MM.1S (cell line): ENCODE results near the gene HIPK4.

Experiments
- DNase-seq: peaks from one replicate; pipeline ENCODE4 v3.0.0-alpha.2; 2015
- H2AFZ ChIP-seq: fragments of 300-600 bp; sonication (generic); 2 replicates; pipeline ENCODE4 v1.6.0; 2016; ENCODE audit warnings: antibody characterized with exemption, low read length
- H3F3A ChIP-seq: fragments of 300-600 bp; sonication (generic); 2 replicates; pipeline ENCODE4 v1.6.1; 2016; ENCODE audit warnings: mild to moderate bottlenecking, antibody characterized with exemption, low read length, moderate library complexity, mixed read lengths; ENCODE audit not compliant: insufficient read depth
- H3K27ac ChIP-seq: fragments of 300-600 bp; sonication (generic); 2 replicates; pipeline ENCODE4 v1.5.1; 2016; ENCODE audit warnings: mild to moderate bottlenecking, low read length
- H3K27me3 ChIP-seq: fragments of 300-600 bp; sonication (generic); replicated peaks from 2 replicates; pipeline ENCODE4 v1.6.0; 2016; ENCODE audit warnings: low read length; ENCODE audit not compliant: insufficient read depth
- H3K36me3 ChIP-seq: fragments of 300-600 bp; sonication (generic); replicated peaks from 2 replicates; pipeline ENCODE4 v1.6.1; 2016; ENCODE audit warnings: mild to moderate bottlenecking, low read length, mixed read lengths; ENCODE audit not compliant: insufficient read depth
- H3K4me1 ChIP-seq: fragments of 300-600 bp; sonication (generic); 2 replicates; pipeline ENCODE4 v1.6.1; 2016; ENCODE audit warnings: low read length, mixed read lengths
- H3K4me2 ChIP-seq: fragments of 300-600 bp; sonication (generic); 2 replicates; pipeline ENCODE4 v1.6.0; 2016; ENCODE audit warnings: low read depth, low read length
- H3K4me3 ChIP-seq: fragments of 300-600 bp; sonication (generic); 2 replicates; pipeline ENCODE4 v1.5.1; 2016; ENCODE audit warnings: low read length, mixed read lengths
- H3K79me2 ChIP-seq: fragments of 300-600 bp; sonication (generic); 2 replicates; pipeline ENCODE4 v1.6.1; 2016; ENCODE audit warnings: mixed run types, low read length, mixed read lengths
- H3K9ac ChIP-seq: fragments of 300-600 bp; sonication (generic); 2 replicates; pipeline ENCODE4 v1.6.1; 2016; ENCODE audit warnings: low read length, mixed read lengths
- H3K9me2 ChIP-seq: fragments of 300-600 bp; sonication (generic); replicated peaks from 2 replicates; pipeline ENCODE4 v1.6.1; 2016; ENCODE audit warnings: mild to moderate bottlenecking, low read length, mixed read lengths; ENCODE audit not compliant: insufficient read depth
- H3K9me3 ChIP-seq: fragments of 300-600 bp; sonication (generic); replicated peaks from 2 replicates; pipeline ENCODE4 v1.6.1; 2016; ENCODE audit warnings: mild to moderate bottlenecking, low read length, mixed read lengths; ENCODE audit not compliant: insufficient read depth
- H4K20me1 ChIP-seq: fragments of 300-600 bp; sonication (generic); 2 replicates; pipeline ENCODE4 v1.6.1; 2016; ENCODE audit warnings: mild to moderate bottlenecking, low read length, moderate library complexity, mixed read lengths; ENCODE audit not compliant: insufficient read depth
- EZH2 ChIP-seq: fragments of 300-600 bp; sonication (generic); optimal IDR thresholded peaks from 2 replicates; pipeline ENCODE3; 2017; ENCODE audit warnings: low read depth, mild to moderate bottlenecking, antibody characterized with exemption, low read length, mixed read lengths
- EZH2phosphoT487 ChIP-seq: fragments of 300-600 bp; sonication (generic); IDR thresholded peaks from 2 replicates; pipeline ENCODE4 v1.6.1; 2018; ENCODE audit warnings: antibody characterized with exemption, low read length
- TF ChIP-seq, protein P1 (sequence below): fragments of 300-600 bp; sonication (generic); IDR thresholded peaks from 2 replicates; pipeline ENCODE4 v1.5.1; 2016; ENCODE audit warnings: antibody characterized with exemption, low read length, mixed read lengths

Gene HIPK4

DNA sequence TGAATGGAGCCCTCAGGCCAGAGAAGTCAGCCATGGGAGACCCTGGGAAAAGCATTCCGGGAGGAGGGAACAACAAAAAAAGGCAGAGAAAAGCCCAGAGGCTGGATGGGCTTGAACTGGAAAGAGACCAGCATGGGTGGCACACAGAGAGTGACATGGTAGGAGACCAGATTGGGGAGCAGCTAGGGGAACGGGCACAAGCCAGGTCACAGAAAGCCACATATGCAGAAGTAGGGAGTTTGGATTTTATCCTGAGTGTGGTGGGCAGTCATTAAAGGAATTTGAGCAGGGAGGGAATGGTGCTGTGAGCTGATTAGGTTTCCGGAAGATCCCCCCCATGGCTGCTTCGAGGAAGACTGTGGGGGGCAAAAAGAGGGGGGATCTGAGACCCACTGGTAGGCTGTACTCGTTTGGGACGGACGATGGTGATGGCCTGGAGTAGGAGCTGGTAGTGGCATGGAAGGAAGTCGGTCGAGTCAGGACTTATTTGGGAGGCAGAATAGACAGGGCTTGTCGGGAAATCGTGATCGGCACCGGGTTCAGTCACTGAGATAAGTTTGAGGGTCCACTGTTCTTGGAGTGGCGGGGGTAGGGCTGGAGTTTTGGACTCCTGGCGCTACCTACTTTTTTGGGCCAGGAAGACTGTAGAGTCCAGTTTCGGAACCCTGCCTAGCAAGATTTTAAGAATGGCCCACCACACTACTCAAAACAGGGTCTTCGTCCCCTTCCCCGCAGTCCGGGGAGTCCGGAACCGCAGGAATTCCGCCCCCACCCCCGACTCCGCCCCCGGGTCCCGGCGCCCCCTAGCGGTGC lies 34.9 kb upstream of the HIPK4 start:
- Histone ChIP-seq H3K36me3 (no peaks in the 10 kb centered on the region), H3K4me2 (peak overlapping the region; percentile 96), H3F3A (peaks cover 5% of the 10 kb centered on the region), H3K9me3 (no peaks in the 10 kb centered on the region), H3K27ac (peak overlapping the region; percentile 77; the same call in 1 of the 2 replicates), H3K4me3 (peak overlapping the region; percentile 84), H4K20me1 (no peaks in the 10 kb centered on the region), H3K9me2 (no peaks in the 10 kb centered on the region), H3K27me3 (no peaks in the 10 kb centered on the region; the same call in 1 of the 2 replicates), H3K79me2 (peaks cover 4% of the 10 kb centered on the region), H3K4me1 (peaks cover 7% of the 10 kb centered on the region), H2AFZ (peak overlapping the region; percentile 92), H3K9ac (peak overlapping the region; percentile 90)
- TF ChIP-seq EZH2phosphoT487 (no peak), EZH2 (no peak)
- TF ChIP-seq, protein P1, sequence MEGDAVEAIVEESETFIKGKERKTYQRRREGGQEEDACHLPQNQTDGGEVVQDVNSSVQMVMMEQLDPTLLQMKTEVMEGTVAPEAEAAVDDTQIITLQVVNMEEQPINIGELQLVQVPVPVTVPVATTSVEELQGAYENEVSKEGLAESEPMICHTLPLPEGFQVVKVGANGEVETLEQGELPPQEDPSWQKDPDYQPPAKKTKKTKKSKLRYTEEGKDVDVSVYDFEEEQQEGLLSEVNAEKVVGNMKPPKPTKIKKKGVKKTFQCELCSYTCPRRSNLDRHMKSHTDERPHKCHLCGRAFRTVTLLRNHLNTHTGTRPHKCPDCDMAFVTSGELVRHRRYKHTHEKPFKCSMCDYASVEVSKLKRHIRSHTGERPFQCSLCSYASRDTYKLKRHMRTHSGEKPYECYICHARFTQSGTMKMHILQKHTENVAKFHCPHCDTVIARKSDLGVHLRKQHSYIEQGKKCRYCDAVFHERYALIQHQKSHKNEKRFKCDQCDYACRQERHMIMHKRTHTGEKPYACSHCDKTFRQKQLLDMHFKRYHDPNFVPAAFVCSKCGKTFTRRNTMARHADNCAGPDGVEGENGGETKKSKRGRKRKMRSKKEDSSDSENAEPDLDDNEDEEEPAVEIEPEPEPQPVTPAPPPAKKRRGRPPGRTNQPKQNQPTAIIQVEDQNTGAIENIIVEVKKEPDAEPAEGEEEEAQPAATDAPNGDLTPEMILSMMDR: no peak
- DNase-seq: no peak

DNA sequence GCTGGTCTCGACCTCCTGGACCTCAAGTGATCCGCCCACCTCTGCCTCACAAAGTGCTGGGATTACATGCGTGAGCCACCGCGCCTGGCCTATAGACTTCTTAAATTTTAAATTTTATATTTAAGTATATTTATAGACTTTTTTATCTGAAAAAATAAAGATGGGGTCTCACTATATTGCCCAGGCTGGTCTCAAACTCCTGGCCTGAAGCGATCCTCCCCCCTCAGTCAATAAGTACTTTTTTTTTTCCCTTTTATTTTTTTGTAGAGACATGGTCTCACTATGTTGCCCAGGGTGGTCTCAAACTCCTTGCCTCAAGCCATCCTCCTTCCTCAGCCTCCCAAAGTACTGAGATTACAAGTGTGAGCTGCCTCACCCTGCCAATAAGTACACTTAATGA lies 34.0 kb upstream of the HIPK4 start:
- no peak overlapping the region for H3K4me2 ChIP-seq
- no peaks in the 10 kb centered on the region; the same call in 1 of the 2 replicates for H3K27me3 ChIP-seq
- no peaks in the 10 kb centered on the region for H4K20me1 ChIP-seq
- TF ChIP-seq EZH2phosphoT487 (no peak), EZH2 (no peak)
- TF ChIP-seq, protein P1: no peak
- H3K4me3 ChIP-seq: no peak overlapping the region
- no peaks in the 10 kb centered on the region for H3K9me2 ChIP-seq
- peaks cover 7% of the 10 kb centered on the region for H3K4me1 ChIP-seq
- H3K9ac ChIP-seq: no peak overlapping the region
- H3K79me2 ChIP-seq: peaks cover 4% of the 10 kb centered on the region
- no peak for DNase-seq
- no peaks in the 10 kb centered on the region for H3K36me3 ChIP-seq
- H3K27ac ChIP-seq: no peak overlapping the region
- H3K9me3 ChIP-seq: no peaks in the 10 kb centered on the region
- H3F3A ChIP-seq: peaks cover 5% of the 10 kb centered on the region
- H2AFZ ChIP-seq: no peak overlapping the region

DNA sequence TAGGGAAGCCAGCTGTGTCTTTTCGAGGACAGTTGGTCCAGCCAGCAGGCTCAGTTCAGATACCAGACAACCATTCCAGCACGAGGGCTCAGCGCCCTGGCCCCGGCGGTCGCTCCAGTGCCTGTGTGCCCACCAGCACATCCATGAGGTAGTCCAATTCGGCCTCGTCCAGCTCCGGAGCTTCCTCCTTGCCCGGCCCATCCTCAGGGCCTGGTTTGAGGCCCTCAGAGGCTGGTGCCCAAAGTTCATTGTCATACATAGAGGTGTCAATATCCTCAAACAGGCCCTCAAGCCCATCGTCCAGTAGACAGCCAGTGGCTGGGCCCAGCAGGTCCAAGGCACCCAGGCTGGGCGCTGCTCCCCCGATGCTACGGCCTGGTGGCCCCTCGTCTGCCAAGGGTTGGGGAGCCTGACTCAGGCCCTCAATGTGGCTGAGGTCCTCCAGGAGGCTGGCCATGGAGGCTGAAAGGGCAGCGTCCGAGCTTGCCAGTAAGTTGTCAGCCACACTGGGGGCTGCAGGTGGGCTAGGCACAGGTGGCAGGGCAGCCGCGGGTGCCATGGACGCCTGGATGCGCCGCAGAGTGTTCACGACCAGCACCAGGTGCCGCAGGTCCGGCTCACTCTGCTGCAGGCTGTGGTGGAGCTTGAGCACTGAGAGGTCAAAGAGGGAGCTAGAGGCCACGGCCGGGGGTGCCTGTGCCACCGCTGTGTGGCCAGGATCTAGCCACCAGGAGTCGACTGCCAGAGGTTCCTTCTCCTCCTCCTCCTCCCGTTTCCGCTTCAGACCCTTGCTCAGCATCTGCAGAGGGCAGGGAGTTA lies 33.0 kb upstream of the HIPK4 start:
- H3K36me3 ChIP-seq: no peaks in the 10 kb centered on the region
- H3K9me3 ChIP-seq: no peaks in the 10 kb centered on the region
- no peak for DNase-seq
- H3K79me2 ChIP-seq: peaks cover 4% of the 10 kb centered on the region
- no peaks in the 10 kb centered on the region for H4K20me1 ChIP-seq
- H3K4me3 ChIP-seq: no peak overlapping the region
- H3F3A ChIP-seq: peaks cover 5% of the 10 kb centered on the region
- H3K4me2 ChIP-seq: no peak overlapping the region
- H3K4me1 ChIP-seq: peaks cover 7% of the 10 kb centered on the region
- no peak overlapping the region for H3K9ac ChIP-seq
- no peak overlapping the region for H3K27ac ChIP-seq
- H3K9me2 ChIP-seq: no peaks in the 10 kb centered on the region
- no peaks in the 10 kb centered on the region; the same call in 1 of the 2 replicates for H3K27me3 ChIP-seq
- TF ChIP-seq EZH2phosphoT487 (no peak), EZH2 (no peak)
- TF ChIP-seq, protein P1: no peak
- no peak overlapping the region for H2AFZ ChIP-seq
